Ovary (tissue), 3 donors: ENCODE data around the gene TPM1.

Source experiments
- EP300 ChIP-seq: sonication (generic); formaldehyde crosslinking; IDR thresholded peaks from one replicate; pipeline ENCODE4 v1.6.1; 2017; ENCODE audit warnings: antibody characterized with exemption
- POLR2A ChIP-seq: fragments of 450-650 bp; IDR thresholded peaks from one replicate; pipeline ENCODE4 v1.6.1; 2017; ENCODE audit warnings: antibody characterized with exemption, mild to moderate bottlenecking, moderate library complexity
- TF ChIP-seq, protein P1 (sequence below), 3 donors: fragments of 450-650 bp in 2 of 3; fragments of 200-600 bp in 1 of 3; IDR thresholded peaks; one replicate each; pipeline versions ENCODE4 v1.5.1 to v1.8.0; 2016 to 2022; ENCODE audit warnings: antibody characterized with exemption in 3 of 3, mild to moderate bottlenecking in 1 of 3
- donor health status: DM: no; HTN: no; CAD: no.

GRCh38 chr15:63076714-63077046 lies 34.1 kb downstream of the TPM1 start:
- no peak for TF ChIP-seq EP300
- TF ChIP-seq, protein P1, sequence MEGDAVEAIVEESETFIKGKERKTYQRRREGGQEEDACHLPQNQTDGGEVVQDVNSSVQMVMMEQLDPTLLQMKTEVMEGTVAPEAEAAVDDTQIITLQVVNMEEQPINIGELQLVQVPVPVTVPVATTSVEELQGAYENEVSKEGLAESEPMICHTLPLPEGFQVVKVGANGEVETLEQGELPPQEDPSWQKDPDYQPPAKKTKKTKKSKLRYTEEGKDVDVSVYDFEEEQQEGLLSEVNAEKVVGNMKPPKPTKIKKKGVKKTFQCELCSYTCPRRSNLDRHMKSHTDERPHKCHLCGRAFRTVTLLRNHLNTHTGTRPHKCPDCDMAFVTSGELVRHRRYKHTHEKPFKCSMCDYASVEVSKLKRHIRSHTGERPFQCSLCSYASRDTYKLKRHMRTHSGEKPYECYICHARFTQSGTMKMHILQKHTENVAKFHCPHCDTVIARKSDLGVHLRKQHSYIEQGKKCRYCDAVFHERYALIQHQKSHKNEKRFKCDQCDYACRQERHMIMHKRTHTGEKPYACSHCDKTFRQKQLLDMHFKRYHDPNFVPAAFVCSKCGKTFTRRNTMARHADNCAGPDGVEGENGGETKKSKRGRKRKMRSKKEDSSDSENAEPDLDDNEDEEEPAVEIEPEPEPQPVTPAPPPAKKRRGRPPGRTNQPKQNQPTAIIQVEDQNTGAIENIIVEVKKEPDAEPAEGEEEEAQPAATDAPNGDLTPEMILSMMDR (IDR thresholded peaks at IDR 0.05) = no peak
- no peak for TF ChIP-seq POLR2A
